Nucleus accumbens (tissue), 56 donors: ENCODE results near the gene ACSL6.

Experiments used
- DNase-seq, 56 donors: peaks; one replicate each; lab custom pipeline; 2025; lab: John Stamatoyannopoulos, UW

The ACSL6 gene

GRCh38 chr5:132017738-132018625 lies 6.5 kb upstream of the ACSL6 start:
- DNase-seq: no peak

GRCh38 chr5:132017316-132017715 lies 5.9 kb upstream of the ACSL6 start:
- no peak for DNase-seq

- DNase-seq: no peak
These were observed 5.3 kb upstream of the ACSL6 start for GRCh38 chr5:132016721-132017250.

- DNase-seq: no peak
These were observed 2.3 kb upstream of the ACSL6 start for GRCh38 chr5:132013711-132014110.

- no peak for DNase-seq
These were observed 1.7 kb upstream of the ACSL6 start for GRCh38 chr5:132013006-132013689.

GRCh38 chr5:132012371-132013005 lies 1.0 kb upstream of the ACSL6 start:
- peak in 3 of 56 donors; percentile 16 to 33 (median 33) for DNase-seq

- peak in 1 of 56 donors; percentile 19 for DNase-seq
These were observed 353 bp downstream of the ACSL6 start for GRCh38 chr5:132010989-132011621.

- DNase-seq: peak in 1 of 56 donors; percentile 21
These were observed 841 bp downstream of the ACSL6 start for GRCh38 chr5:132010645-132010988.

- DNase-seq: no peak
These were observed 1.6 kb downstream of the ACSL6 start for GRCh38 chr5:132009706-132010405.

GRCh38 chr5:132008961-132009680 lies 2.3 kb downstream of the ACSL6 start:
- no peak for DNase-seq

GRCh38 chr5:132008163-132008473 lies 3.3 kb downstream of the ACSL6 start:
- DNase-seq: no peak

GRCh38 chr5:132007399-132008162 lies 3.9 kb downstream of the ACSL6 start:
- peak in 51 of 56 donors; percentile 17 to 93 (median 71) for DNase-seq

- DNase-seq: no peak
These were observed 4.9 kb downstream of the ACSL6 start for GRCh38 chr5:132006331-132007120.

- no peak for DNase-seq
These were observed 5.9 kb downstream of the ACSL6 start for GRCh38 chr5:132005591-132005990.

- peak in 30 of 56 donors; percentile 20 to 77 (median 50) for DNase-seq
These were observed 7.5 kb downstream of the ACSL6 start for GRCh38 chr5:132003982-132004381.

GRCh38 chr5:132003170-132003744 lies 8.2 kb downstream of the ACSL6 start:
- DNase-seq: peak; percentile 45 to 98 (median 92)

GRCh38 chr5:132002757-132003156 lies 8.7 kb downstream of the ACSL6 start:
- DNase-seq: peak in 5 of 56 donors; percentile 21 to 68 (median 35)
